Stomach (tissue), 9 donors: ENCODE data around the gene ENAH. TPM values are rescaled to one million over a fixed set of nuclear protein-coding genes. Genes with fewer than 3 reads are reported as not detected.

Experiments
- DNase-seq, 2 donors: peaks; one replicate each; pipeline versions ENCODE4 v3.0.0 to v3.0.0-alpha.2; 2013 to 2019
- H3K27ac ChIP-seq, 5 donors: fragments of 200-600 bp in 4 of 5; sonication (generic) in 4 of 5; one replicate each; pipeline ENCODE4 v1.5.1; 2013 to 2019; ENCODE audit warnings: mild to moderate bottlenecking in 1 of 5, moderate library complexity in 1 of 5
- H3K27me3 ChIP-seq, 3 donors: fragments of 200-600 bp; sonication (generic); one replicate each; pipeline ENCODE4 v1.5.1; 2017 to 2019; ENCODE audit warnings: mixed run types in 1 of 3
- H3K36me3 ChIP-seq, 4 donors: fragments of 200-600 bp; sonication (generic); 1 replicate in 3 of 4; 2 replicates in 1 of 4; pipeline ENCODE4 v1.5.1; 2016 to 2019
- H3K4me1 ChIP-seq, 4 donors: fragments of 200-600 bp; sonication (generic); one replicate each; pipeline ENCODE4 v1.5.1; 2016 to 2019
- H3K4me3 ChIP-seq, 4 donors: fragments of 200-600 bp; sonication (generic) in 3 of 4; one replicate each; pipeline ENCODE4 v1.5.1; 2016 to 2019; ENCODE audit warnings: mild to moderate bottlenecking in 1 of 4
- H3K9me3 ChIP-seq, 4 donors: fragments of 200-600 bp; sonication (generic); one replicate each; pipeline ENCODE4 v1.5.1; 2016 to 2019
- CTCF ChIP-seq, 7 experiments: fragments of 450-650 bp in 4 of 7; fragments of 200-600 bp in 3 of 7; sonication (generic) in 3 of 7; IDR thresholded peaks; one replicate each; pipeline ENCODE4 v1.5.1; 2016 to 2019; ENCODE audit warnings: antibody characterized with exemption in 7 of 7, control low read depth in 2 of 7, mild to moderate bottlenecking in 1 of 7
- EP300 ChIP-seq: sonication (generic); formaldehyde crosslinking; IDR thresholded peaks from one replicate; pipeline ENCODE4 v1.6.1; 2017; ENCODE audit warnings: antibody characterized with exemption
- POLR2A ChIP-seq, 4 donors: fragments of 450-650 bp; IDR thresholded peaks; one replicate each; pipeline ENCODE4 v1.6.1; 2016; ENCODE audit warnings: antibody characterized with exemption in 4 of 4, control low read depth in 2 of 4, mild to moderate bottlenecking in 1 of 4, moderate library complexity in 1 of 4
- POLR2AphosphoS5 ChIP-seq, 3 donors: sonication (generic); formaldehyde crosslinking; IDR thresholded peaks; one replicate each; pipeline ENCODE4 v1.6.1; 2016; ENCODE audit warnings: antibody characterized with exemption in 3 of 3
- WGBS, 5 donors: extraction: QIAGEN DNeasy Blood & Tissue Kit in 3 of 5; methylation state at CpG; one replicate each; pipeline versions ENCODE4 v1.1.5 to v1.1.7; 2013 to 2018; 5-methylcytosine and 5-hydroxymethylcytosine counted together
- intact Hi-C: fragments of 100-400 bp; cut with DNase I; formaldehyde crosslinking; loops from one replicate; pipeline ENCODE4 v1.15.1; 2023; ENCODE audit warnings: low total_unique reads
- polyA plus RNA-seq, 3 donors: library from polyadenylated mRNA; stranded (reverse); fragments of 200-250 nt; gene quantifications; one replicate each; pipeline ENCODE4 v1.2.3, GENCODE V29; 2013
- total RNA-seq, 5 donors: library from RNA; depleted of rRNA; stranded (reverse); fragments of >200 nt; gene quantifications; one replicate each; pipeline versions ENCODE4 v1.1.0 to v1.2.3, GENCODE V29; 2014 to 2016
- donor health status: healthy with polysubstance abuse.
- donor health status: Bipolar disorder and iron deficiency.
- donor health status: healthy.

Gene ENAH
- total and polyA plus RNA-seq, 8 donors: 8.5 to 186 (median 110) TPM

- no peaks in the 10 kb centered on the region for H3K36me3 ChIP-seq
- TF ChIP-seq EP300: no peak
- no peak for TF ChIP-seq CTCF (IDR thresholded peaks at IDR 0.05)
- TF ChIP-seq POLR2AphosphoS5 (IDR thresholded peaks at IDR 0.05): no peak
- no peak for TF ChIP-seq POLR2A (IDR thresholded peaks at IDR 0.05)
- DNase-seq: no peak
- WGBS, 5 donors: 71 to 78% (median 72%) methylated on average over 2 of the region's 2 CpGs
- peaks cover 0 to 31% (median 12%) of the 10 kb centered on the region in 4 donors for H3K4me1 ChIP-seq
- no peak overlapping the region for H3K27ac ChIP-seq
- no peaks in the 10 kb centered on the region for H3K9me3 ChIP-seq
- no peaks in the 10 kb centered on the region for H3K27me3 ChIP-seq
- intact Hi-C loops: no loop called here
- no peak overlapping the region for H3K4me3 ChIP-seq
These were observed 107.3 kb downstream of the ENAH start for GRCh38 chr1:225545649-225546048.

GRCh38 chr1:225544924-225545323 is 108.0 kb downstream of the ENAH start:
- WGBS, 5 donors: 33 to 63% (median 60%) methylated on average over 1 of the region's 1 CpG
- TF ChIP-seq POLR2A (IDR thresholded peaks at IDR 0.05): no peak
- TF ChIP-seq EP300: no peak
- no peak for TF ChIP-seq CTCF (IDR thresholded peaks at IDR 0.05)
- TF ChIP-seq POLR2AphosphoS5 (IDR thresholded peaks at IDR 0.05): no peak
- H3K9me3 ChIP-seq: no peaks in the 10 kb centered on the region
- intact Hi-C loops: no loop called here
- peaks cover 0 to 28% (median 15%) of the 10 kb centered on the region in 4 donors for H3K4me1 ChIP-seq
- no peak for DNase-seq
- H3K4me3 ChIP-seq: no peak overlapping the region
- H3K27me3 ChIP-seq: no peaks in the 10 kb centered on the region
- peak overlapping the region in 1 of 5 donors; percentile 4 for H3K27ac ChIP-seq
- H3K36me3 ChIP-seq: no peaks in the 10 kb centered on the region

GRCh38 chr1:225544263-225544662 is 108.7 kb downstream of the ENAH start:
- H3K27me3 ChIP-seq: no peaks in the 10 kb centered on the region
- no peak for DNase-seq
- H3K9me3 ChIP-seq: no peaks in the 10 kb centered on the region
- H3K36me3 ChIP-seq: no peaks in the 10 kb centered on the region
- peak overlapping the region in 1 of 5 donors; percentile 4 for H3K27ac ChIP-seq
- no peak for TF ChIP-seq POLR2AphosphoS5 (IDR thresholded peaks at IDR 0.05)
- TF ChIP-seq POLR2A (IDR thresholded peaks at IDR 0.05): no peak
- no peak for TF ChIP-seq CTCF (IDR thresholded peaks at IDR 0.05)
- no peak for TF ChIP-seq EP300
- H3K4me1 ChIP-seq: peaks cover 0 to 31% (median 18%) of the 10 kb centered on the region in 4 donors
- intact Hi-C loops: no loop called here
- no peak overlapping the region for H3K4me3 ChIP-seq
- WGBS, 5 donors: 69 to 87% (median 73%) methylated on average over 1 of the region's 1 CpG

- H3K27ac ChIP-seq: no peak overlapping the region
- peaks cover 0 to 39% (median 23%) of the 10 kb centered on the region in 4 donors for H3K4me1 ChIP-seq
- no peak overlapping the region for H3K4me3 ChIP-seq
- H3K9me3 ChIP-seq: no peaks in the 10 kb centered on the region
- no peaks in the 10 kb centered on the region for H3K27me3 ChIP-seq
- intact Hi-C loops: no loop called here
- DNase-seq: no peak
- TF ChIP-seq POLR2AphosphoS5 (IDR thresholded peaks at IDR 0.05) (no peak), EP300 (no peak), CTCF (IDR thresholded peaks at IDR 0.05) (no peak), POLR2A (IDR thresholded peaks at IDR 0.05) (no peak)
- H3K36me3 ChIP-seq: no peaks in the 10 kb centered on the region
These were observed 109.6 kb downstream of the ENAH start for GRCh38 chr1:225543350-225543749.
